Activated CD4-positive, alpha-beta T cell treated with anti-CD3 and anti-CD28 coated beads for 1 hour (primary cell): ENCODE results near the gene OGFR.

Experiments
- DNase-seq: peaks from one replicate; pipeline ENCODE4 v3.0.0-alpha.2; 2020

The OGFR gene

DNA sequence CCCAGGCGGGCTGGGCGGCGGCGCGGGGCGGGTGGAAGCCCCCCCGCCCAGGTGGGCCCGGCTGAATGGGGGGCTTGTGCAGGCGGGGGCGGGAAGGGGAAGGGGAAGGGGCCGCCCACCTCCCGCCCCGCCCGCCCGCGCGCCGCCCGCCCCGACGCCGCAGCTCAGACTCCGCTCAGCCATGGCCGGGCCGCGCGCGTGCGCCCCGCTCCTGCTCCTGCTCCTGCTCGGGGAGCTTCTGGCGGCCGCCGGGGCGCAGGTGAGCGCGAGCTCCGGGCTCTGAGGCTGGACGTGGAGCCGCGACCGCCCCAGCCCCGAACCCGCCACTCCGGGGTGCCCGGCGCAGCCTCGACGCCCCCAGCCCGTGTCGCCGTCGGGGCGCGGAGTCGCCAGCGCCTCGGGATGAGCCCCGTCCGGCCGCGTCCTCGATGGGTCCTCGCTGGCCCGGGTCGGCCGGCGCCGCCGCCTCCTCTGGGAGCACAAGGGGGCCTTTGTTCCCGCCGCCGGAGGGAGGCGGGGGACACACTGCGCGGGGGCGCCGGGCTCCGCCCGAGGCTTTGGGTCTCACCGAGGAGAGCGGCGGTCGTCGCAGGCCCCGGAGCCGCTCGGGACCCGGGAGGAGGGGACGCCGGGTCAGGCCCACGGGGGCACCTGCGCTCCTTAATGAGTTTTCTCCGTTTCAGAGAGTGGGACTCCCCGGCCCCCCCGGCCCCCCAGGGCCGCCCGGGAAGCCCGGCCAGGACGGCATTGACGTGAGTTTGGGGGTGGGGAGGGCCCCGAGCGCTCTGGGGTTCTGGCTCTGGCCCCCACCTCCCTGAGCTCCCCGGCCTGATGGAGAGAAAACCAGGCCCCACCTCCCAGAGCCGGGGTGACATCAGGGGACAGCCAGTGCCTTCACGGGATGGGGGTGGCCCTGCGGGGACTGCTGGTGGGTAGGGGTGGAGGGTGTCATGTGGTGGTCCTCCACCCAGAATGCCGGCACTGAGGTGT lies 12.5 kb downstream of the OGFR start, which contains the start of gene COL9A3:
TSS of gene COL9A3 (plus strand) at position 167 of the 990 bp plus-strand sequence. CDS start at position 182, 15 bp downstream.
- no peak for DNase-seq

DNA sequence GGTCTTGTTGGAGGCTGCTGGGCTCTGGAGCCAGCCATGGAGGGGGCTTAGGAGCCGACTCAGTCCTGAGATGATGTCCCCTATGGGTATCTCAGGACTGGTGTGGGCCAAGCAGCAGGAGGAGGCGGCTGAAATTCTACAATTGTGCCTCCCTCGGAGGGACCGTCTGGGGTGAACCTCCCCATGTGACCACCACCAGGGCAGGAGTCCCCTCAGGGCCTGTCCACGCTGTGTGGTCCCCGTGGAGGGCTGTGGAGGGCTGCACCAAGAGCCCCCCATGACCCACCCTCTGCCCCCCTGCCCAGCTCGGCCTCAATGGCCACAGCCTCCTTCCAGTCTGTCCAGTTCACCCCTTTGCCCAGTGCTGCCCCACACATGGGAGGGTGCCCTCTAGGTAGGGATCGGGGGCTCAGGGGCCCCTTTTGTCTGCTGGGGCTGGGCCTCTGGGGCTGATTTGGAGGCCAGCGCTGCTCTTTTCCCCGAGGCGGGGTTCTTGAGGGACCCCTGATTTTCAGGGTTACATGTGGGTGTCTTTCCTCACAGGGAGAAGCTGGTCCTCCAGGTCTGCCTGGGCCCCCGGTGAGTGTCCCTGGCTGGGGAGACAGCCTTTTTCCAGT lies 13.4 kb downstream of the OGFR start:
- no peak for DNase-seq

- DNase-seq = no peak
Measured at GRCh38 chr20:62818592-62819493, 14.2 kb downstream of the OGFR start.

- DNase-seq = no peak
Measured at GRCh38 chr20:62819494-62820174, 15.0 kb downstream of the OGFR start.

- no peak for DNase-seq
Measured at GRCh38 chr20:62820208-62820961, 15.8 kb downstream of the OGFR start.

GRCh38 chr20:62820962-62821725 lies 16.5 kb downstream of the OGFR start:
- no peak for DNase-seq

GRCh38 chr20:62821726-62822210 lies 17.1 kb downstream of the OGFR start:
- no peak for DNase-seq

DNA sequence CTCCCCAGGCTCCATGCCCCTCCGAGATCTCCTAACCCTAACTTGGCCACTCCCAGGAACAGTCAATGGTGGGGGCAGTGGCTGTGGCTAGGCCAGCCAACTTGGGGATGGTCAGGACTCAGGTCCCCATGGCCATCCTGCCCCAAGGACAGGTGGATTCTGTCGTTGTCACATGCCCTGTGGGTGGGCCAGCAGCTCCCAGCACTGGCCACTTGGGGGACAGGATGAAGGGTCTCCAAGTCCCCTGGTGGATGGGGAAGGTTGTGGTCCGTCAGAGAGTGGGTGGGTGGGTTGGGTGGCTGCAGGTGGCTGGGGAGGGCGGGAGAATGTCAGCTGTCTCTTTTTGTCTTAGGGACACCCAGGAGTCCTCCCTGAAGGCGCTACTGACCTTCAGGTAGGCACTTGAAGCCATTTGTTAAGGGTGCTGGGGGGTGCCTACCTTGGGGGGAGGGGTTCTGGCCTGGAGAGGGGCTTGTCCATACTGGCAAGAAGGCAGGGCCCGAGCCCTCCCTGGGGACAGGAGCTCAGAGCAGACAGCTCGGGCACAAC lies 17.7 kb downstream of the OGFR start:
- DNase-seq = no peak

- DNase-seq = no peak
Measured at GRCh38 chr20:62822788-62823651, 18.4 kb downstream of the OGFR start.

DNA sequence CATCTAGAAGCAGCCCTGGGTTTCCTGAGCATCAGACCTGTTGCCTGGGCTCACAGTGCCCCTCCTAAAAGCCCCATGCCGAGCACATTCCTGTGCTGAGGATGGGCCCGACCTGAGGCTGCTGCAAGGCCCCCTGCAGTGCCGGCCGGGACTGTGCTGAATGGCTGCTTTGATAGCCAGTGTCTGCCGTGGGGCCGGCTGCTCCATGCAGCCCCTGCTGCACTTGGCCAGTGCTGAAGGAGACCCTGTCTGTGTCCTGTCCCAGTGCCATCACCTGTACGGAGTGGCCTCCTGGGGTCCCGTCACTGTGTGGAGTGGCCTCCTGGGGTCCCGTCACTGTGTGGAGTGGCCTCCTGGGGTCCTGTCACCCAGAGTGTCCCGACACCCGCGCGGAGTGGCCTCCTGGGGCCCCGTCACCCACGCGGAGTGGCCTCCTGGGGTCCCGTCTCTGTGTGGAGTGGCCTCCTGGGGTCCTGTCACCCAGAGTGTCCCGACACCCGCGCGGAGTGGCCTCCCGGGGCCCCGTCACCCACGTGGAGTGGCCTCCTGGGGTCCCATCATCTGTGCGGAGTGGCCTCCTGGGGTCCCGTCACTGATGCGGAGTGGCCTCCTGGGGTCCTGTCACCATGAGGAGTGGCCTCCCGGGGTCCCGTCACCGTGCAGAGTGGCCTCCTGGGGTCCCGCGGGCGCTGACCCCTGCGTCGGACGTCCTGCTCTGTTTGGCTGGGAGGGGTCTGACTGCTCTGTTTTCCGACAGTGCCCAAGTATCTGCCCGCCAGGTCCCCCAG lies 19.2 kb downstream of the OGFR start:
- DNase-seq = no peak

DNA sequence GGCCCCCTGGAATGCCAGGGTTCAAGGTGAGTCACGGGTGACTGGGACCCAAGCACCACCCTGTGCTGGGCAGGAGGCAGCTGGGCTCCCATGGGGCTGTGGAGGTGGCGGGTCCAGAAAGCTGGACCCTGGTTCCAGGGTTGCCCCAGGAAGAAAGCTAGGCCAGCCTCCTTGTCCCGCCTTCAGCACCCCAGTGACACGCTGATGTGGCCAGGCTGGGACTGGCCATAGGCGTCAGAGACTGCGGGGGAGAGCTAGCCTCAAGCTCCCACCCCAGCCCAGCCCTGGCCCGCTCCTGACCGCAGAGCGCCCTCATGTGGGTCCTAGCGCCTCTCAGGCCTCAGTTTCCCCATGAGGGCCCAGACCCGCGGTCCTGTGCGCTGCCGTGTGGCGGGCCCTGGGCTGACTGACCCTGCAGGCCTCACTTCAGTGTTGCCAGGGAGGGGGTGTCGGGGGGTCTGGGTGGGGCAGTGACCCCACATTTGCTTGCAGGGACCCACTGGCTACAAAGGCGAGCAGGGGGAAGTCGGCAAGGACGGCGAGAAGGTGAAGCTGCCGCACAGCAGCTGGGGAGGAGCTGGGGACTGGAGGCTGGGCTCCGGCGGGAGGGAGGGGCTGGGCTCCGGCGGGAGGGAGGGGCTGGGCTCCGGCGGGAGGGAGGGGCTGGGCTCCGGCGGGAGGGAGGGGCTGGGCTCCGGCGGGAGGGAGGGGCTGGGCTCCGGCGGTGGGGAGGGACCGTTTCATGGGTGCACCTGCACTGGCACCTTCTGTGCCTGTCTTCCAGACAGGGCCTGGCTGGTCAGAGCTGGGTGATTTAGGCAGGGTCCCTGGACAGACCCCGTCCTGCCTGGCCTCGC lies 20.1 kb downstream of the OGFR start:
- peak; percentile 42 for DNase-seq

GRCh38 chr20:62825333-62825985 lies 20.8 kb downstream of the OGFR start:
- no peak for DNase-seq

DNA sequence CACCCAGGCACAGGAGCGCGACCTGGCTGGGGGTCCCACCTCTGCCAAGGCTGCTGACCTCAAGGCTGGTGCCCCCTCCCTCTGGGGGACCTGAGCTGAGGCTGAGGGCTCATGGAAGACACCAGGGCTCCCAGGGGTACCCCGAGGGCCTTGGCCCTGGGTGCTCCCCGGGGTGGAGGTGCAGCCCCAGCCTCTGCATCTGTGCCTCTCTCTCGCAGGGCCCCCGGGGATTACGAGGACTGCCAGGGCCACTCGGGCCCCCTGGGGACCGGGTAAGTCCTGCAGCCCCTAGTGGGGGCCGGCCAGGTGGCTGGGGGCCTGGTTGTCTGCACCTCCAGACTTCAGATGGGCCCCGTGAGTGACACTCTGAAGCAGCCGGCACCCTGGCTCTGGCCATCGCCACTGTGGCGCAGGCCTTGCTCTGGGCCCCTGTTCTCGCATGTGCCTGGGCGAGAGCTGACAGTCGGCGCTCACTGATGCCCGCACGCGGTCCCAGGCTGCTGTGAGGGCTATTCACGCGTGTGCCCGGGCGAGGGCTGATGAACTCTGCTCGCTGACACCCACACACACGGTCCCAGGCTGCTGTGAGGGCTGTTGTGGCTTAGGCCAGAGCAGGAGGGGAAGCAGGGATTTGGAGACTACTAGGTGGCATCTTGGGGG lies 21.5 kb downstream of the OGFR start:
- no peak for DNase-seq

DNA sequence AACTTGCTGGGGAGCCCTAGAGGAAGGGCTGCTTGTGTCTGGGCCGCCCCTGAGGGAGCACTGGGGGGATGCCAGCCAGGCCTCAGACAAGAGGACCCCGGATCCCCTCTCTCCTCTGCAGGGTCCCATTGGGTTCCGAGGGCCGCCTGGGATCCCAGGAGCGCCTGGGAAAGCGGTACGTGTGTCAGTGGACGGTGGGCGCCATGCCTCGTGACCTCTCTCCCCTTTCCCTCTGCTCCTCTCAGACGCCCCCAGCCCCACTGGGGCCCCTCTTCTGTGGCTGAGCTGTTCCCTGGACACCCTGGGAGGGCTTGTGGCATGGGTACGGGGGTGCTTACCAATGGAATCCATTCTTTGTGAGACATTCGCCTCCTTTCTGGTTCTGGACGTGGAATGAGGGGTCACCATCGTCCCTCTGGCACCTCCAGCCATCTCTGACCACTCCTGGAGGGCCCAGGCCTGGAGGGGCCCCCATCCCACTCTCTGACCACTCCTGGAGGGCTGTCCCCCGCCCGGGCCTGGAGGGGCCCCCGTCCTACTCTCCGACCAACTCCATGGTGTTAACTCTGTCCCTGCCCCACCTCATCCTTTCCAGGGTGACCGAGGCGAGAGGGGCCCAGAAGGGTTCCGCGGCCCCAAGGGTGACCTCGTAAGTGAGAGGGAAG lies 22.1 kb downstream of the OGFR start:
- no peak for DNase-seq

GRCh38 chr20:62827311-62828038 lies 22.8 kb downstream of the OGFR start:
- DNase-seq = no peak
